B cell (primary cell): Measurements from ENCODE around the gene CCDC17. TPM values are rescaled to one million over a fixed set of nuclear protein-coding genes. Genes with fewer than 3 reads are reported as not detected.

Source experiments
- ATAC-seq: fragments of 200-7000 bp; cut with Tn5 transposase; one replicate; pipeline ENCODE4 v1.10.0; 2021; ENCODE audit warnings: low read depth, mild to moderate bottlenecking, moderate number of reproducible peaks, moderate library complexity
- CTCF ChIA-PET: fragments of 350-600 bp; sonication (Branson Sonifier 250); formaldehyde crosslinking; loops from one replicate; lab custom pipeline; 2021; ENCODE audit warnings: antibody characterized with exemption, inconsistent platforms; lab: Charles Lee
- POLR2A ChIA-PET: fragments of 350-600 bp; sonication (Branson Sonifier 250); formaldehyde crosslinking; loops from one replicate; lab custom pipeline; 2021; ENCODE audit warnings: antibody characterized with exemption; lab: Charles Lee
- DNase-seq: peaks from one replicate; pipeline ENCODE4 v3.0.0; 2013
- H2AFZ ChIP-seq: 2 replicates; pipeline ENCODE4 v1.6.1; 2012; ENCODE audit warnings: mild to moderate bottlenecking, low read depth, low read length; ENCODE audit not compliant: insufficient read depth, poor library complexity, severe bottlenecking
- H3K27ac ChIP-seq, 2 donors: 1 replicate in 1 of 2; 2 replicates in 1 of 2; pipeline ENCODE4 v1.5.1; 2012 to 2013; ENCODE audit warnings: low read length in 2 of 2, mild to moderate bottlenecking in 2 of 2, moderate library complexity in 1 of 2
- H3K27me3 ChIP-seq, 4 experiments: fragments of 200-600 bp in 1 of 4; sonication (generic) in 1 of 4; replicated peaks in 1 of 4; 1 replicate in 2 of 4; 2 replicates in 2 of 4; pipeline versions ENCODE4 v1.6.1 to v1.7.0; 2013 to 2016; ENCODE audit warnings: low read length in 3 of 4, mild to moderate bottlenecking in 2 of 4, mixed read lengths in 1 of 4, moderate library complexity in 1 of 4; ENCODE audit not compliant: insufficient read depth in 4 of 4, control insufficient read depth in 3 of 4; ENCODE audit errors: control extremely low read depth in 1 of 4
- H3K36me3 ChIP-seq, 2 experiments: replicated peaks in 1 of 2; 1 replicate in 1 of 2; 2 replicates in 1 of 2; pipeline versions ENCODE4 v1.6.1 to v1.7.1; 2013; ENCODE audit warnings: low read length in 1 of 2; ENCODE audit not compliant: insufficient read depth in 2 of 2, control insufficient read depth in 1 of 2; ENCODE audit errors: control extremely low read depth in 1 of 2, extremely low read depth in 1 of 2
- H3K4me1 ChIP-seq, 2 donors: fragments of 200-600 bp in 1 of 2; sonication (generic) in 1 of 2; 1 replicate in 1 of 2; 2 replicates in 1 of 2; pipeline versions ENCODE4 v1.5.1 to v1.6.1; 2013 to 2017; ENCODE audit warnings: low read length in 2 of 2; ENCODE audit not compliant: control insufficient read depth in 2 of 2, insufficient read depth in 2 of 2
- H3K4me2 ChIP-seq: replicated peaks from 2 replicates; pipeline ENCODE3; 2012; ENCODE audit warnings: mild to moderate bottlenecking, low read depth, low read length; ENCODE audit not compliant: poor library complexity, severe bottlenecking
- H3K4me3 ChIP-seq, 5 experiments: fragments of 200-600 bp in 1 of 5; sonication (generic) in 1 of 5; 1 replicate in 3 of 5; 2 replicates in 2 of 5; pipeline versions ENCODE4 v1.5.1 to v1.7.0; 2011 to 2016; ENCODE audit warnings: low read length in 4 of 5, mild to moderate bottlenecking in 4 of 5, low read depth in 2 of 5, control low read depth in 1 of 5, moderate library complexity in 1 of 5; ENCODE audit not compliant: insufficient read depth in 1 of 5; ENCODE audit errors: control extremely low read depth in 1 of 5, extremely low read depth in 1 of 5
- H3K79me2 ChIP-seq: fragments of 200-600 bp; sonication (generic); one replicate; pipeline ENCODE4 v1.6.0; 2016; ENCODE audit warnings: low read length; ENCODE audit not compliant: control insufficient read depth, insufficient read depth
- H3K9ac ChIP-seq: fragments of 200-600 bp; sonication (generic); 2 replicates; pipeline ENCODE4 v1.6.1; 2017; ENCODE audit warnings: mild to moderate bottlenecking, low read length, moderate library complexity
- H3K9me3 ChIP-seq, 3 donors: one replicate each; pipeline versions ENCODE4 v1.6.1 to v1.7.1; 2013; ENCODE audit warnings: low read length in 2 of 3; ENCODE audit not compliant: control insufficient read depth in 2 of 3, insufficient read depth in 1 of 3; ENCODE audit errors: control extremely low read depth in 1 of 3
- H4K20me1 ChIP-seq: 2 replicates; pipeline ENCODE4 v1.6.0; 2012; ENCODE audit warnings: mild to moderate bottlenecking, low read length; ENCODE audit not compliant: insufficient read depth, control insufficient read depth, poor library complexity, severe bottlenecking
- H3K27ac Mint-ChIP-seq: one replicate; pipeline ENCODE4 v1.8.0; 2021; ENCODE audit warnings: mixed read lengths
- H3K27me3 Mint-ChIP-seq: one replicate; pipeline ENCODE4 v1.8.0; 2021; ENCODE audit warnings: mixed read lengths
- H3K4me1 Mint-ChIP-seq: one replicate; pipeline ENCODE4 v1.8.0; 2021; ENCODE audit warnings: mixed read lengths
- H3K4me3 Mint-ChIP-seq: one replicate; pipeline ENCODE4 v1.8.0; 2021; ENCODE audit warnings: mixed read lengths
- H3K9me3 Mint-ChIP-seq: one replicate; pipeline ENCODE4 v1.8.0; 2022; ENCODE audit warnings: mixed read lengths; ENCODE audit not compliant: insufficient read depth
- EZH2 ChIP-seq: IDR thresholded peaks from 2 replicates; pipeline ENCODE4 v1.6.1; 2012; ENCODE audit warnings: borderline replicate concordance, low read depth, mild to moderate bottlenecking, moderate library complexity, low read length; ENCODE audit not compliant: insufficient read depth, poor library complexity, severe bottlenecking
- WGBS: methylation state at CpG from one replicate; pipeline ENCODE4 v1.1.5; 2013; ENCODE audit warnings: missing lambda C conversion rate; ENCODE audit not compliant: insufficient coverage; 5-methylcytosine and 5-hydroxymethylcytosine counted together
- intact Hi-C: fragments of 100-400 bp; cut with micrococcal nuclease; formaldehyde crosslinking; loops from one replicate; pipeline ENCODE4 v1.10.0; 2022
- polyA plus RNA-seq: library from polyadenylated mRNA; depleted of rRNA; stranded (reverse); fragments of >200 nt; gene quantifications from 2 replicates; pipeline ENCODE4 v1.2.3, GENCODE V29; 2012
- total RNA-seq, 2 donors: library from RNA; stranded (reverse); fragments of 120-200 nt in 1 of 2; gene quantifications; 1 replicate in 1 of 2; 2 replicates in 1 of 2; pipeline versions ENCODE4 v1.2.3 to v1.2.4, GENCODE V29; 2013 to 2022
- TF ChIP-seq, protein P1 (sequence below): fragments of 200-600 bp; IDR thresholded peaks from one replicate; pipeline ENCODE4 v1.8.0; 2022; ENCODE audit warnings: antibody characterized with exemption, mild to moderate bottlenecking

CCDC17 gene
- total and polyA plus RNA-seq, 2 donors (not counting 1 experiment from before 2014, with no cell fraction given): 2.9 to 8.2 TPM

DNA sequence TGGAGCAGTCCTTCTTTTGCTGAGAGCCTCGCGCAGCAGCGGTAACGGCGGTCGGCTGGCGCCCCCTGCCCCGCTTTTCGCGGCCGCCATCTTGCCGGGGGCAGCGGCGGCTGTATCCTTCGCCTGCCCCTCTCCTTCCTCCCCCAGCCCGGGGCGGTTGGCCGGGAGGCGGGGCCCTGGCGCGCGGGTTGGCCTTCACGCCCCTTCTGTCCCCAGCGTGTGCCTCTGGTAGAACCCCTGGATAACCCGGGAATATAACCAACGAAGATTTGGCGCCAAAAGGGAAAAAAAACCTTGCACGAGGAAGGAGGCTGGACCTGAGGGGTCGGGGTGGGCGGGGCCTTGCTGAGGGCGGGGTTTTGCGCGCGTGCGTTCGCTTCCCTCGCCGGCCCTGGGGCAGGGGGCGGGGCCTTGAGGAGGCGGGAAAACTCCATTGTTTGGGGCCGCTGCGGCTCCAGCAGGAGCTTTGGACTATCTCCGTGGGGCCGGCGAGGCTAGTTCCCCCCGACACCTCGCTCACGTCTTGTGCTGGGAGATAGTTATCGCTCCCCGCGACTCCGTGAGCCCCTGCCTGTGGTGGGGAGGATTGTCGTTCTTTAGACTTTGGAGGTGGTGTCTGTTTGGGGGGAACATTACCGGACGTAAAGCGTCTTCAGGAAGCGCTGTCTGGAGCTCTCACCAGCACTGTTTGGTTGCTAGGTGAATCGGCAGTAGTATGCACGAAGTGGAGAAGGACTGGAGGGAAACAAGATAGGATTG, 39.3 kb downstream of the CCDC17 start:
- DNase-seq: peak; percentile 93
- H3K79me2 ChIP-seq: peaks cover 53% of the 10 kb centered on the region
- H3K9me3 ChIP-seq: peaks cover 0 to 10% (median 0%) of the 10 kb centered on the region in 3 donors
- Mint-ChIP-seq H3K27me3 (no peaks in the 10 kb centered on the region), H3K27ac (peak overlapping the region; percentile 97), H3K4me3 (peak overlapping the region; percentile 99), H3K4me1 (peaks cover 48% of the 10 kb centered on the region), H3K9me3 (no peaks in the 10 kb centered on the region)
- peaks cover 42 to 53% of the 10 kb centered on the region in 2 donors for H3K4me1 ChIP-seq
- H3K4me3 ChIP-seq: peak overlapping the region; percentile 91 to 100 (median 97)
- peak overlapping the region; percentile 80 to 82 for H3K27ac ChIP-seq
- H4K20me1 ChIP-seq: peaks cover 44% of the 10 kb centered on the region
- WGBS: under 1% methylated on average over 58 of the region's 59 CpGs
- peak overlapping the region; percentile 94 for H2AFZ ChIP-seq
- POLR2A ChIA-PET: interaction anchor here (0.6 to 4.1 kb wide), 8 partner anchors 17 to 719 kb away, joined by 3 to 31 read pairs (median 6); partner anchors contain the start of genes GPBP1L1, LRRC41, MUTYH and PRDX1
- ATAC-seq: peak; percentile 44
- H3K36me3 ChIP-seq: no peaks in the 10 kb centered on the region
- H3K9ac ChIP-seq: peak overlapping the region; percentile 92
- no peaks in the 10 kb centered on the region for H3K27me3 ChIP-seq
- CTCF ChIA-PET: interaction anchor here (0.6 to 6.9 kb wide), 5 partner anchors 14 to 354 kb away, joined by 3 to 57 read pairs (median 3); no protein-coding TSS in a partner anchor
- TF ChIP-seq, protein P1, sequence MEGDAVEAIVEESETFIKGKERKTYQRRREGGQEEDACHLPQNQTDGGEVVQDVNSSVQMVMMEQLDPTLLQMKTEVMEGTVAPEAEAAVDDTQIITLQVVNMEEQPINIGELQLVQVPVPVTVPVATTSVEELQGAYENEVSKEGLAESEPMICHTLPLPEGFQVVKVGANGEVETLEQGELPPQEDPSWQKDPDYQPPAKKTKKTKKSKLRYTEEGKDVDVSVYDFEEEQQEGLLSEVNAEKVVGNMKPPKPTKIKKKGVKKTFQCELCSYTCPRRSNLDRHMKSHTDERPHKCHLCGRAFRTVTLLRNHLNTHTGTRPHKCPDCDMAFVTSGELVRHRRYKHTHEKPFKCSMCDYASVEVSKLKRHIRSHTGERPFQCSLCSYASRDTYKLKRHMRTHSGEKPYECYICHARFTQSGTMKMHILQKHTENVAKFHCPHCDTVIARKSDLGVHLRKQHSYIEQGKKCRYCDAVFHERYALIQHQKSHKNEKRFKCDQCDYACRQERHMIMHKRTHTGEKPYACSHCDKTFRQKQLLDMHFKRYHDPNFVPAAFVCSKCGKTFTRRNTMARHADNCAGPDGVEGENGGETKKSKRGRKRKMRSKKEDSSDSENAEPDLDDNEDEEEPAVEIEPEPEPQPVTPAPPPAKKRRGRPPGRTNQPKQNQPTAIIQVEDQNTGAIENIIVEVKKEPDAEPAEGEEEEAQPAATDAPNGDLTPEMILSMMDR: peak; percentile 11
- TF ChIP-seq EZH2: no peak
- intact Hi-C loops: loop anchor here (1.0 to 5.0 kb wide), 6 partner anchors 42 to 598 kb away; partner anchors contain the start of genes EIF2B3, MAST2, MUTYH and PRDX1
- H3K4me2 ChIP-seq: peak overlapping the region; percentile 89
